WI38 (cell line): ENCODE measurements around the gene AQP2.

Experiments used
- H3K4me3 ChIP-seq: 2 replicates; pipeline ENCODE4 v1.5.1; 2011; ENCODE audit warnings: low read depth, mild to moderate bottlenecking, control low read depth, low read length
- TF ChIP-seq, protein P1 (sequence below): IDR thresholded peaks from 2 replicates; pipeline ENCODE4 v1.5.1; 2012; ENCODE audit warnings: low read depth, mild to moderate bottlenecking, control low read depth, low read length

AQP2 gene

DNA sequence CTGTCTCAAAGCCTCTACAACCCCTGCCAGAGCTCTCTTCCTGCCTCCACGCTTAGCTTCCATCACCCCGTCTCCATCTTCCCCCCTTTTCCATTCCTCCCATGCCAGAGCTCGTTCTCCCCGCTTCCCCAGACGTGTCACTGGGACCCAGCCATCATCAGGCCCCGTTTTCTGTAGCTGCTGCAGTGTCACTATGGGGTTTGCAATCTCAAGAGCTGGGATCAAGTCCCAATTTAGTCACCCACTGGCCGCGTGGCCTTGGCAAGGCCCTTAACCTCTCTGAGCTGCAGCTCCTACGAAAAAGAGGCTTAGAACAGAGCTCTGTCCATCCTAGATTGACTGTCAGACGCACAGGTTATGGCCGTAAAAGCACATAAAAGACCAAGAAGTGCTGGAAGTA, 45.9 kb upstream of the AQP2 start:
- H3K4me3 ChIP-seq, result no peak overlapping the region

DNA sequence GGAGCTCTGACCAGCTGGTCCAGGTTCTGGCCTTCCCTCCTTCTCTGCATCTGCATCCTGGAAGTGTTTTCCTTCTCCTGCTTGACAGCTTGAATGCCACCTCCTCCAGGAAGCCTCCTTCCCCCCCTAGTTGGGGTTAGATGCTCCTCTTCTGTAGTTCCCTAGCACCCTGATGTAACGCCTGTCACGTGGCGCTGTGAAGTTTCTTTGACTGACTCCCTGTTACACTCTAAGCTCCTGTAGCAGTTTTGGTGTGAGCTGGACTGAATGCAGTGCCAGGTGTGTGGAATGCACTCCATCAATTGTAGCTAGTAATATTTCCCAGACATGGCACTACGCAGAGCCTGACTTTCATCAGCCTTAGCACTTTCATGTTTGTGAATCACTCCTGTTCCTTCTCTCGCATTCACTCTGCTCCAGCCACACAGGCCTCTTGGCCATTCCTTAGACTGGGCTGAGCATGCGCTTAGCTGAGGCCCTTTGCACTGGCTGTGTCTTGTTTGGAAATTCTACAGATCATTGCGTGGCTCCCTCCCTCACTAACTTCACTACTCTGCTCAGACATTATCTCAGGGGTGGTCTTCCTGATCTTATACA, 44.7 kb upstream of the AQP2 start:
- TF ChIP-seq, protein P1, sequence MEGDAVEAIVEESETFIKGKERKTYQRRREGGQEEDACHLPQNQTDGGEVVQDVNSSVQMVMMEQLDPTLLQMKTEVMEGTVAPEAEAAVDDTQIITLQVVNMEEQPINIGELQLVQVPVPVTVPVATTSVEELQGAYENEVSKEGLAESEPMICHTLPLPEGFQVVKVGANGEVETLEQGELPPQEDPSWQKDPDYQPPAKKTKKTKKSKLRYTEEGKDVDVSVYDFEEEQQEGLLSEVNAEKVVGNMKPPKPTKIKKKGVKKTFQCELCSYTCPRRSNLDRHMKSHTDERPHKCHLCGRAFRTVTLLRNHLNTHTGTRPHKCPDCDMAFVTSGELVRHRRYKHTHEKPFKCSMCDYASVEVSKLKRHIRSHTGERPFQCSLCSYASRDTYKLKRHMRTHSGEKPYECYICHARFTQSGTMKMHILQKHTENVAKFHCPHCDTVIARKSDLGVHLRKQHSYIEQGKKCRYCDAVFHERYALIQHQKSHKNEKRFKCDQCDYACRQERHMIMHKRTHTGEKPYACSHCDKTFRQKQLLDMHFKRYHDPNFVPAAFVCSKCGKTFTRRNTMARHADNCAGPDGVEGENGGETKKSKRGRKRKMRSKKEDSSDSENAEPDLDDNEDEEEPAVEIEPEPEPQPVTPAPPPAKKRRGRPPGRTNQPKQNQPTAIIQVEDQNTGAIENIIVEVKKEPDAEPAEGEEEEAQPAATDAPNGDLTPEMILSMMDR, result no peak
- H3K4me3 ChIP-seq, result no peak overlapping the region

More for the DNA sequence above, 45.9 kb upstream of the AQP2 start:
- TF ChIP-seq, protein P1, result no peak

DNA sequence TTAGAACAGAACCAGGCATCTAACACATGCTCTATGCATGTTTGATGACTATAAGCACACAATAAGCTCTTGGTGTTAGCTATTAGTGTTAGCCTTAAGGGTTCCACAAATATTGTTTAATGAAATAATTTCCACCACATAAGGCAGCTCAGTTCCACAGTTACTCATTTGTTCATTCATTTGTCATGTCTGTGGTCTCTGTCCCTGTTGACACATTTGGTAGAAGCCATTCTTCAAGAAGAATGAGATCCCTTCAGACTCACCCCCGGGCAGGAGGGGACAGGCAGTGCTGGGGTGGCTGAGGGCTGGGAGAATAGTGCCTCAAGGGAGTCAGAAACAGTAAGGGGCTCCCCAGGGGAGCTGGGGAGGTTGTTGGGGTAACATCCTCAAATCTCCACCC, 43.2 kb upstream of the AQP2 start:
- H3K4me3 ChIP-seq, result no peak overlapping the region
- TF ChIP-seq, protein P1, result no peak

DNA sequence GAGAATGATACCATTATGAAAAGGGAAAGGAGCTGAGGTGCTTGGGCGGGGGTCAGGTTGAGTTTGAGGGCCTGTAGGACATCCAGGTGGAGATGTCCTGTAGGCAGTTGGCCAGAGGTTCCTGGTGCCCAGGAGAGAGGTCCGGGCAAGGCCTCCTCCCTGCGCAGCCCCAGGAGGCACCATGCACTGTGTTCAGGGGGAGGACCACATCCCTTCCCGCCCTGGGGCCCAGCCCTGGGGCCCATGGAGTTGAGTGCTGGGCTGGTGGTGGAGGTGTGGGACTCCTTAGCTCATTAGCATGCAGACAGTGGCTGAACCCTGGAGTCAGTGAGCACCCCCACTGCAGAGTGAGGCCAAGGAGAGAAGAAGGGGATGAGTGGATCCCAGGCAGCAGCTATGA, 41.2 kb upstream of the AQP2 start:
- H3K4me3 ChIP-seq, result no peak overlapping the region
- TF ChIP-seq, protein P1, result no peak

DNA sequence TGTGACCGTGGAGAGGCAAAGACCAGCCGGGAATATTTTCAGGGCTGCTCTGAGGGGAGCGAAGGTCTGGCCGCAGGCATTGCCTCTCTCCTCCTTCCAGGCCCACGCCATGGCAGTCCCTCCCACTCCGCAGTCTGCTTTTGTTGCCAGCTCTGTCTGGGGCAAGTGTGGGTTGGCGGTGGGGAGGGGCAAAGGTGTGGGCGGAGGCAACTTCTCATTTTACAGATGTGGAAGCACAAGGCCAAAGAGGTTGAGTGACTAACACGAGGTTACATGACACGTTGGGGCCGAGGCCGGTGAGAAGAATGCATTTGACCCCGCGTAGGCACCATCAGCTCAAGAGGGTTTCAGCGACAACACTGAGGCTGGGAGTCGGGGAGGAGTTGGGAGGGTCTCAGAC, 40.7 kb upstream of the AQP2 start:
- TF ChIP-seq, protein P1, result no peak
- H3K4me3 ChIP-seq, result no peak overlapping the region

DNA sequence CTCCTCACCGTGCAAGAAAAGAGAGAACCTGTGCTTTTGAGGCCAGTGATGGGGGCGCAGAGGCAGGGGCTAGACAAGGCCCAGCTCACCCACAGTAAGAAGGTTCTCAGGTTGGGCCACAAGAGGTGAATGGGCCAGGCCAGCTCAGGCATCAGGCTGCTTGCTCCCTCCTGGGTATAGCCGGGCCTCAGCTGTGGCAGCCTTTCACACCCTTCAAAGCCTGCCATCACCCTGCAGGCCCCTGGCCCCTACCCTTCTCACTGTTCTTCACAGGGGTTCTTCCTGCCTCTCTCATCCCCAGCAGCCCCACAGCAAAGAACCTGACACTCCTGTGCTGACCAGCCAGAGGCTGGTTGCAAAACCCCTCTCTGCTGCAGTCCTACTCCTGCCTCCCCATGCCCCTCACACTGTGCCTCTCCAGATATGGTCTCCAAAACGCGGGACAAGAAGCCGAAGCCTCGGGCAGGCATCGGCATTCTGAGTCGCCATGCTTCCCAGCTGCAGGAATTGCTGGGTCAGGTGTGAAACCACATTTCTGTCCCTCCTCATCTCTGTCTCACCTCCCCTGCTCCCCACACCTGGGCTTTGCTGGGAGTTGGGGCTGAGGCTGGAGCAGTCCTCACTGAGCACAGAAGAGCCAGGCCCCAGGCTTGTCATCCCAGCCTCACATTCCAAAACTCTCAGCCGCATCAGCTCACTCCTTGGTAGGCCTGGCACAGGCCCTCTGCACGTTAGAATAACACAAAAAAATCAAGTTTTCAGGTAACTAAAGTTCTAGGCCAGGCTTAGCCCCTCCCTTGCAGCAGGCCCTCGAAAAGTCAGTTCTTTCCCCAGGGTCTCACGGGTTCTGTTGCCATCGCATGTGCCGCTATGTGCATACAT, 40.0 kb upstream of the AQP2 start:
- H3K4me3 ChIP-seq, result no peak overlapping the region
- TF ChIP-seq, protein P1, result no peak

DNA sequence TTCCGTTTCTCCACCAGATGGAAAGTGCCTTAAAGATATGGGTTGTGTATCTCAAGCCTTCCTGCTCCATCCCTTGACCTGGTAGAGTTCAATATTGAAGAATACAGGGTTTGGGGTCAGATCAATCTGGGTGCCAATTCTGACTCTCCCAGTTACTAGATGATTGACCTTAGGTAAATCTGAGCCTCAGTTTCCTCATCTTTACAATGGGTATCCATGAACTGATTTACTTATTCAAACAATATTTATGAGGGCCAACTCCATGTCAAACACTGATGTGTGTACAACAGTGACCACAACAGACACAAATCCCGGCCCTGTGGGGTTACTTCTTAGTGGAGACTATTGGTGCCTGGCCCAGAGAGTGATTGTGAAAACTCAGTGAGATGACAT, 39.3 kb upstream of the AQP2 start:
- TF ChIP-seq, protein P1, result no peak
- H3K4me3 ChIP-seq, result no peak overlapping the region
